Measurements from ENCODE around the gene WLS.
A peak's percentile ranks its signal among the peaks of the same experiment; 100 is the strongest.

WLS gene

DNA sequence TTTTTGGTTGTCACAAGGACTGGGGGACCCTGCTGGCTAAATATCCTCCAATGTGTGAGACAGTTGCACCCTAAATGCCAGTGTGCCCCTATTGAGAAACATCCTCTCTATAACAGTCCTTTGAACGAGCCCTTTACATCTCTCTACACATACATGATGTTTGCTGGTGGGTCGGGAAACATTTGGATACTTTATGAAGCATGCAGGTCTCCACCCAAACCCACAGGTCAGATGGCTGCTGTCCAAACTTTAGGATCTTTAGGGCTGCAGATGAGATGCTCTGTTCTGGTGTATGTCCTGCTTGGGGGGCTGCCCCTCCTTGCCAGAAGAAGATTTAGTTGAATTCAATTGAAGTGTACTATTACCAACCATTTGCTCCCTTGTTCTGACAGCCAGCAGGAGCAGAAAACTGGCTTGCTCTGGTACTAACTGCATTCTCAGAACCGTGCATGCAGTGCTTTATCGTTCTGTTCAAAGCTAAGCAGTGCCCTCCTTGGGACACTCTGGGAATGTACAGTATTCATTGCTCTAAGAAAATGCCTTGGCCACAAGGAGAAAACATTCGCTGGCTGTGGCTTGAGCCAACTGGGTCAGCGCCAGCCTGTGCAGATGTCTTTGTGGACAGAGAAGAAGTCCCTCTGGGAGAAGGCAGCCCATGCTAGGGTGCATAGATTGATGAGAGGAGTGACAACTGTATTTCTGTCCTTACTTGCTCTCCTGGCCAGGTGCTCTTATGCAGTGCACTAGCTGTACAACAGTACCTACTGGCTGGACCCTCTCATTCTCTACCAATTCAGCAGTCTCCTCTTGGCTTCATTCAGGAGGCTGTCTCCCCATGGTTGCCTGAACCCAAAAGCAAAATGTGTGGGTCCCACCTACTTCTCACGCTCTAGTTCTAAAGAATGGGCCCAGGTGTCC, 120.5 kb downstream of the WLS start:
- H3K4me3 ChIP-seq (ENCODE audit: low read depth, low read length) = no peak overlapping the region
- TF ChIP-seq, protein P1, sequence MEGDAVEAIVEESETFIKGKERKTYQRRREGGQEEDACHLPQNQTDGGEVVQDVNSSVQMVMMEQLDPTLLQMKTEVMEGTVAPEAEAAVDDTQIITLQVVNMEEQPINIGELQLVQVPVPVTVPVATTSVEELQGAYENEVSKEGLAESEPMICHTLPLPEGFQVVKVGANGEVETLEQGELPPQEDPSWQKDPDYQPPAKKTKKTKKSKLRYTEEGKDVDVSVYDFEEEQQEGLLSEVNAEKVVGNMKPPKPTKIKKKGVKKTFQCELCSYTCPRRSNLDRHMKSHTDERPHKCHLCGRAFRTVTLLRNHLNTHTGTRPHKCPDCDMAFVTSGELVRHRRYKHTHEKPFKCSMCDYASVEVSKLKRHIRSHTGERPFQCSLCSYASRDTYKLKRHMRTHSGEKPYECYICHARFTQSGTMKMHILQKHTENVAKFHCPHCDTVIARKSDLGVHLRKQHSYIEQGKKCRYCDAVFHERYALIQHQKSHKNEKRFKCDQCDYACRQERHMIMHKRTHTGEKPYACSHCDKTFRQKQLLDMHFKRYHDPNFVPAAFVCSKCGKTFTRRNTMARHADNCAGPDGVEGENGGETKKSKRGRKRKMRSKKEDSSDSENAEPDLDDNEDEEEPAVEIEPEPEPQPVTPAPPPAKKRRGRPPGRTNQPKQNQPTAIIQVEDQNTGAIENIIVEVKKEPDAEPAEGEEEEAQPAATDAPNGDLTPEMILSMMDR (IDR thresholded peaks at IDR 0.05; ENCODE audit: low read depth, low read length) = 0 out of 2 replicates have a peak, but pooled peaks have one; percentile 34

DNA sequence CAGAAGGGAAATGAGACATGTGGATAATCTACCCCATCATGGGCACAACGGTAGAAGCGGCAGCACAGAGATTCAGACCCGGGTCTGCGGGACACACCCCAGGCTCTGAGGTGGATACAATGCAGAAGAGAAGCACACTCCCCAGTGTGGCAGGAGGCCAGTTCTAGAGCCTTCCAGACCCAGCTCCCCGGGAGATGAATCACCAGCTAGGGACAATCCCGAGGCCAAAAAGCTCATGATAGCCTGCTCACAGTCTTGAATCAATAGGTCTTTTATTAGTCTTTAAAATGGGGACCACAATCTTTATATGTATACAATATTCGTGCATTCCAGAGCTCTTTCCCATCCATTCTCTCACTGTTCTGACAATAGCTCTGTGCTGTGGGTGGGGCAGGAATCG, 124.6 kb downstream of the WLS start:
- H3K4me3 ChIP-seq (ENCODE audit: low read depth, low read length) = no peak overlapping the region
- TF ChIP-seq, protein P1 (IDR thresholded peaks at IDR 0.05; ENCODE audit: low read depth, low read length) = no peak

DNA sequence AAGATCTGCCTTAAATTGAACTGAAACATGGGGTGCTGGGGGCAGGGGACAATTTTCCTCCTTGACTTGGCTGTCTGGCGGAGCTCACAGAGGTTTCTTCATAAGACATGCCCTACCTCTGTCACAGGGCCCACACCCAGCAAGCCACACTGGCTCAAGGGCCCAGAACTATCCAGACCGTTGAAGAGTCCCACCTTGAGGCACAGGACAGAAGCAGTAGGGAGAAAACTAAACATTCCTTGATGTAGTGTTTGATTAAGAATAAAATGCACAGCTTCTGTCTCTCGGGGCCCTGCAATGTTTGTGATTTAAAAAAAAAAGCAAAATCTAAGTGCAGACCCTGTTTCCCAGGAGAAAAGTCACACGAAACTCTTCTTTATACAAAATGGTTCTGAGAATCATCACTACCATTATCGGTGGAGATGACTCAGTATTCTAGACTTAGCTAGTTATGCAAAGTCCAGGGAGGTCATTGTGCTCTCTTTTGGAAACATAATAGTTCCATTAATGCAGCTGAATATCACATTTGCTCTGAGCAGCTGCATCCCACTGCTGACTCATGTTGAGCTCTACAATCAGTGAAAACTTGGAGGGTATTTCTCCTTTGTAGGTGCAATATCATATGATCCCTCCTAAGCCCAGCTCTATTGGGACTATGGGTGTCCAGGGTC, 128.3 kb downstream of the WLS start:
- H3K4me3 ChIP-seq (ENCODE audit: low read depth, low read length) = no peak overlapping the region
- TF ChIP-seq, protein P1 (IDR thresholded peaks at IDR 0.05; ENCODE audit: low read depth, low read length) = no peak

DNA sequence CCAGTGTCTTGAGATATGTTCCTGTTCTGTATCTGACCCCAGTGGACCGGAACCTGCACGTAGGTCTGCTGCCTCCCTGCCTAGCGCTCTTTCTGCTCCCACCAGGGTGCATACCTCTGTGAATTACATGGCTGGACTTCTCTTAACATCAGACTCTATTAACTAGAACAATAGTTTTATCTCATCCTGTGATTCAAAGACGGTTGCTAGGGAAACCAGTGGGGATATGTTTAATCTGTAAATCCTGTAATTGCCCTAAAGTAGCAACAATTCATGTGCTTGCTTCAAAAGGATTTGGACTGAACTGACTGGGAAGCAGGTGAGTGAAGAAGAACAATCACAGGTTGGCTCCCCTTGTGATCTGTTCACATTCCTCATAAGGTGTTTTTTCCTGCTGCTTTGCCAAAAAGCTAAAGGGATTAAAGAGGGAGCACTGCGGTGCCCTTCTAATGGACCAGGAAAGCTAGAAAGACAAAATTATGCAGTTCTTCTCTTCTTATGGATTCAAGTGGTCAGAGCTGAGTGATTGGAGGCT, 129.2 kb downstream of the WLS start:
- TF ChIP-seq, protein P1 (IDR thresholded peaks at IDR 0.05; ENCODE audit: low read depth, low read length) = no peak
- H3K4me3 ChIP-seq (ENCODE audit: low read depth, low read length) = no peak overlapping the region

DNA sequence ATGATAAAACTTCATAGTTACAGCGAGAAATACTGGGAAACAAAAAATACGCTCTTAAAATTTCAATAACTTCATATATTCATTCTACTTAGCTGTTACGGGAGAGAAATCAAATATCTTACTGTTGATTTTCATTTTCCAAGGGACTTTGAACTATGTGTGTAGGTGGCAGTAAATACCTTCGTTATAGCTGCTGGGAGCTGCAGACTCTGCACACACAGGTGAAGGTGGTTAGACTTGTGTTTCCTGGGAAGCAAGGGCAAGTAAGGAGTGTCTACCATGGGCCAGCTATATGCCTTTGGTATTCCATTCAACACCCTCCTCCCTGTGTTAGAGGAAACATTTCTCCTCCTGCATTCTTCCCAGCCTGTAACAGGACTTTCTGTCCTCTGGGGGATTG, 130.5 kb downstream of the WLS start:
- H3K4me3 ChIP-seq (ENCODE audit: low read depth, low read length) = no peak overlapping the region
- TF ChIP-seq, protein P1 (IDR thresholded peaks at IDR 0.05; ENCODE audit: low read depth, low read length) = no peak

DNA sequence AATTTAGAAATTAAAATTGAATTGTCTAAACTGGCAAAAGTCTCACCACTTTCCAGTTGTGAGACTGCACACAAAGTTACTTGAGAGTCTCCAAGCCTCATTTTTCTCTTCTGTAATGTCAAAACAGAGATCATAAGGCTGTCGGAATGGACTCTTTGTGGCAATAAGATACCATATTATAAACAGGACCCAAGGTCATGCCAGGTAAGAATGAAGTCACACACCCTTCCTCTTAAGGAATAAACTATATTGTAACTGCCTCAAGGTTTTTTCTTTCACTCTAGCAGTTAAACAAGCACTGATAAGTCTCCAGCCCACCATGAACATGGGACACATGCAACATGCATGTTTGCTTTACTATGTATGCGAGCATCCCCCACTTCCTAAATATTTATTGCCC, 131.8 kb downstream of the WLS start:
- TF ChIP-seq, protein P1 (IDR thresholded peaks at IDR 0.05; ENCODE audit: low read depth, low read length) = no peak
- no peak overlapping the region for H3K4me3 ChIP-seq (ENCODE audit: low read depth, low read length)

DNA sequence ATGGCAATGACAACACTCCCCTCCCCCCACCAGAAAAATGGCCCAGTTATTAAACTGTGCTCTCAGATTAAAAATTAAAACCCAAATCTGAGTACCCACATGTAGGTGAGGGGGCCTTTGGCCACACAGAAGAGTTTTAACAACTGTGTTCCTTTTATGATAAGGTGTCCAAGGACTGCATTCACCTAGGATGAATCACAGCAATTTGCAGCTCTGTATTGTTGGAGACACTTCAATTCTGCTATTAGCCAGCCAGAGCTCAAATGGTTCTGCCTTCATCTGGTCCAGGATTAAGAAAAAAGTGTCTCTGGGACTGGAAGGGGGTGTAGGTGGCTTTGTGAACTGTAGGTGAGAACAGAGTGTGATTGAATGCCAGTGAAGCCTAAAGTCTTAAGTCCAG, 138.6 kb downstream of the WLS start:
- no peak overlapping the region for H3K4me3 ChIP-seq (ENCODE audit: low read depth, low read length)
- TF ChIP-seq, protein P1 (IDR thresholded peaks at IDR 0.05; ENCODE audit: low read depth, low read length) = no peak

Measured in WI38 (cell line).